ENCODE measurements around the gene JSRP1.

- TF ChIP-seq CTCF (IDR thresholded peaks at IDR 0.05; ENCODE audit: poor library complexity): peak; percentile 3
- TF ChIP-seq EZH2 (IDR thresholded peaks at IDR 0.05; ENCODE audit: borderline replicate concordance): no peak
Observed at GRCh38 chr19:2269244-2270156, 13.3 kb upstream of the JSRP1 start.

All from hepatocyte (in vitro differentiated cells).